Mucosa of rectum (tissue), 2 donors: ENCODE measurements around the gene SNAP23.
"Not testable (repeated sequence)": the region's sequence is repeated elsewhere in the genome, so short reads cannot be mapped to it uniquely, and the experiment has no call there.

Experiments
- H3K27ac ChIP-seq, 2 donors: one replicate each; pipeline ENCODE4 v1.7.0; 2013; ENCODE audit warnings: inconsistent platforms in 2 of 2, low read depth in 2 of 2, low read length in 2 of 2
- H3K27me3 ChIP-seq, 2 donors: one replicate each; pipeline ENCODE4 v1.7.0; 2013; ENCODE audit warnings: low read length in 2 of 2; ENCODE audit not compliant: control insufficient read depth in 2 of 2, insufficient read depth in 2 of 2
- H3K36me3 ChIP-seq, 2 donors: one replicate each; pipeline ENCODE4 v1.7.0; 2013; ENCODE audit warnings: low read length in 2 of 2; ENCODE audit not compliant: control insufficient read depth in 2 of 2, insufficient read depth in 2 of 2
- H3K4me1 ChIP-seq, 2 donors: one replicate each; pipeline ENCODE4 v1.7.0; 2013; ENCODE audit warnings: low read length in 2 of 2, mild to moderate bottlenecking in 1 of 2; ENCODE audit not compliant: control insufficient read depth in 2 of 2, insufficient read depth in 2 of 2
- H3K4me3 ChIP-seq, 2 donors: one replicate each; pipeline ENCODE4 v1.7.0; 2013; ENCODE audit warnings: low read length in 2 of 2
- H3K9ac ChIP-seq, 2 donors: one replicate each; pipeline ENCODE4 v1.7.0; 2013; ENCODE audit warnings: low read length in 2 of 2, low read depth in 1 of 2, mild to moderate bottlenecking in 1 of 2
- H3K9me3 ChIP-seq, 2 donors: one replicate each; pipeline ENCODE4 v1.7.0; 2013; ENCODE audit warnings: low read length in 2 of 2; ENCODE audit not compliant: control insufficient read depth in 2 of 2
- donor health status: healthy.
- donor health status: Normal muscosa, but diverticular disease.

SNAP23 gene

DNA sequence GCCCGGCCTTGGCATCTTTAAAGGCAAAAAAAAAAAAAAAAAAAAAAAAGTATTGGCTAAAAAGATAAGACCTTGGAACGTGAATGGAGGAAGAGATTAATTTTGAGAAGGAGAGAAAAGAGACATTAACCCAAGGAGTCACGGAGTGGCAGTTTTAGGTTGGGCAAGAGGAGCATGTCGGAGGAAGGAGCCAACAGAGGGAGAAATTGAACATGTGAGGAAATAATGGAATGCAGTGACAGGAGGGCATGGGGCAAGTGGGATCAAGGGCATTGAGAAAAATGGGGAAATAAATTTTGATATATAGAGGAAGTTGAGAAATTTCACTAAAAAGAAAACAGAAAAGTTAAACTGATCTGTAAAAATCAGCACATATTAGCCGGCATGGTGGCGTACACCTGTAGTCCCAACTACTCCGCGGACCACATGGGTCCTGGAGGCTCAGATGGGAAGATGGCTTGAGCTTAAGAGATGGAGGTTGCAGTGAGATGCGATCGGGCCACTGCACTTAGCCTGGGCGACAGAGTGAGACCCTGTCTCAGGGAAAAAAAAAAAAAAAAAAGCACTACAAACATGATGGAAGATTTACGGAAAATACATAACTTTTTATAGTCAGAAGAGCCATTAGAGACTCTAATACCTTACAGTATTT, 54.4 kb downstream of the SNAP23 start:
- no peak overlapping the region for H3K27ac ChIP-seq
- peaks cover 5% of the 10 kb centered on the region in 2 donors for H3K36me3 ChIP-seq
- no peaks in the 10 kb centered on the region for H3K9me3 ChIP-seq
- peak overlapping the region in 1 of 2 donors; percentile 92 for H3K9ac ChIP-seq
- H3K4me1 ChIP-seq: peaks cover 12% of the 10 kb centered on the region in 2 donors
- peak overlapping the region; percentile 91 to 99 for H3K4me3 ChIP-seq
- no peaks in the 10 kb centered on the region for H3K27me3 ChIP-seq

DNA sequence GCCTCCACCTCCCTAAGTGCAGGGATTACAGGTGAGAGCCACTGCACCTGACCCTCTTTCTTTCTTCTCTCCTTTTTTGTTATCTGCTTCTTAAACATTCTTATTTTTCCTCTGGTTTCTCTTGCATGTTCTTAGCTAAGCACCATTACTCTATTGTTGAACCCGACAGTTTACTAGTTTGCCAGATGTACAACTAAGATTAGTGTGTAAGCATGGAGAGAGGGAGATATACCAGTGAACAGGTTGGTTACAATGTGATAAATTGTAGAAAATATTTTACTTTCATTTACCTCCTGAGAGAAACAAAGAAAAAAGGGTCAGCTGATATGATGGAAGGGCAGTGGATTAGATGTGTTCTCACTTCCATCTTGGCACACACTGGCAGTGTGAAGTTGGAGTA, 58.1 kb downstream of the SNAP23 start:
- no peak overlapping the region for H3K9ac ChIP-seq
- no peak overlapping the region for H3K27ac ChIP-seq
- H3K9me3 ChIP-seq: no peaks in the 10 kb centered on the region
- H3K4me3 ChIP-seq: no peak overlapping the region
- peaks cover 0 to 2% of the 10 kb centered on the region in 2 donors for H3K36me3 ChIP-seq
- no peaks in the 10 kb centered on the region for H3K27me3 ChIP-seq
- peaks cover 0 to 4% of the 10 kb centered on the region in 2 donors for H3K4me1 ChIP-seq

DNA sequence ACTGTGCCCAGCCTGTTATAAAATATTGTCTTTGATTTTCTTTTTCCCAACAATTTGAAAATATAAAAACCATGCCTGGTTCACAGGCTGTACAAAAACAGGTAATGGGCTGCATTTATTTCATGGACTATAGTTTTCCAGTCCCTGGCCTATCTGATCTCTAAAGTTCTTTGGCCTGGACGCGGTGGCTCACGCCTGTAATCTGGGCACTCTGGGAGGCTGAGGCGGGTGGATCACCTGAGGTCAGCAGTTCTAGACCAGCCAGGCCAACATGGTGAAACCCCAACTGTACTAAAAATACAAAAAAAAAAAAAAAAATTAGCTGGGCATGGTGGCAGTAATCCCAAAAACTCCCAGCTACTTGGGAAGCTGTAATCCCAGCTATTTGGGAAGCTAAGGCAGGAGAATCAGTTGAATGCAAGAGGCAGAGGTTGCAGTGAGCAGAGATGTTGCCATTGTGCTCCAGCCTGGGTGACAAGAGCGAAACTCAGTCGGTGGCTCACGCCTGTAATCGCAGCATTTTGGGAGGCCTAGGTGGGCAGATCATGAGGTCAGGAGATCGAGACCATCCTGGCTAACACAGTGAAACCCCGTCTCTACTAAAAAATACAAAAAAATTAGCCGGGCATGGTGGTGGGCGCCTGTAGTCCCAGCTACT, 61.2 kb downstream of the SNAP23 start:
- not testable (repeated sequence) for H3K27me3 ChIP-seq, H3K27ac ChIP-seq, H3K9ac ChIP-seq, H3K4me3 ChIP-seq, H3K9me3 ChIP-seq, H3K4me1 ChIP-seq
- peaks cover 8 to 20% of the 10 kb centered on the region in 2 donors for H3K36me3 ChIP-seq

DNA sequence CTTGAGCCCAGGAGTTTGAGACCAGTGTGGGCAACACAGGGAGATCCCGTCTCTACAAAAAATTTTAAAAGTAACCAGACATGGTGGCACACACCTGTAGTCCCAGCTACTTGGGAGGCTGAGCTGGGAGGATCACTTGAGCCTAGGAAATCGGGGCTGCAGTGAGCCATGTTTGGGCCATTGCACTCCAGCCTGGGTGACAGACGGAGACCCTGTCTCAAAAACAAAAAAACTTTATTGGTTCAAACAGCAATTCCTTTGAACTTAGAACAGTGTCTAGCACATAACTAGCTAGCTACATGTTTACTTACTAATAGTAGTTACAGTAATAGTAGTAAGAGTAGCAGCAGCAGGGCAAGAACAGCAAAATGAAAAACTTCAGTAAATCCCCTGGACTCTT, 63.3 kb downstream of the SNAP23 start:
- H3K9ac ChIP-seq: no peak overlapping the region
- peaks cover 12 to 33% of the 10 kb centered on the region in 2 donors for H3K36me3 ChIP-seq
- no peak overlapping the region for H3K4me3 ChIP-seq
- no peak overlapping the region for H3K27ac ChIP-seq
- H3K4me1 ChIP-seq: no peaks in the 10 kb centered on the region
- H3K9me3 ChIP-seq: no peaks in the 10 kb centered on the region
- H3K27me3 ChIP-seq: no peaks in the 10 kb centered on the region

DNA sequence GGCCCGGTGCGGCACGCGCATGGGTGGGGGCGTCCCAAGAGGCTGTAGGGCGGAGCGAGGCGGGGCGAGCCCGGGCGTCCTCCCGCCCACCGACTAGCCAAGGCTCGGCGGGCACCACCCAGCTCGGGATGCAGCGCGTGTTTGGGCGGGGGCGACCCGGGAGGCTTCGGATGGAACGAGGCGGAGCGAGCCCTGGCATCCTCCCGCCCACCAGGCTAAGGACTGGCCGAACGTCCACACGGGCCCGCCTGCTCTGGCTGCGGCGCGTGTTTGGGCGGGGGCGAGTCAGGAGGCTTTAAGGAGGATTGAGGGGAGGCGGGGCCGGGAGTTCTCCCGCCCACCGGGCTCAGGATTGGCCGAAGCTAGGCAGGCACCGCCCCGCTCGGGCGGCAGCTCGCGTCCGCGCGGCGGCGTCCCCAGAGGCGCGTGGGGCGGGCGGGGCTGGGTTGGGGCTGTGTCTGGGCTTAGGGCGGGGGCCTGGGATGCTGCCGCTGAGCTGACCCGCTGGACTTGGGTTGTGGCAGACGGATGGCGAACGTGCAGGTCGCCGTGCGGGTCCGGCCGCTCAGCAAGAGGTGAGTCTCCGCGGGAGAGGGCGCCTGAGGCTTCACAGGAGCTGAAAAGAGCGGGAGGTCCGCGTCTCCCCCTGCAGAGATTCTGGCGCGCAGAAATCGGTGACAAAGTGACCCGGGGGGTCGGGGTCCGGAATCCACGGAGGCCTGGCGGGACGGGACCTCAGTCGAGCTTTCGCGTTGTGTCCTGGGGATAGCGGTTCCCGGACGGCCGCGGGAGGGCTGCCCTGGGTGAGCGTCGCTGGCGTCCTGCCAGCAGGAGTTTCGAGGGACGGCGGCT, 80.0 kb downstream of the SNAP23 start, which contains the start of gene STARD9:
STARD9 (plus strand) TSS at position 419 of the 852 bp plus-strand sequence; CDS start at position 529, 110 bp downstream.
- Histone ChIP-seq H3K27ac (peak within 1 kb of the TSS; percentile 72 to 81), H3K9ac (peak within 1 kb of the TSS; percentile 66 to 76), H3K4me1 (peaks cover 4 to 25% of the 10 kb centered on the region in 2 donors), H3K27me3 (peaks cover 3 to 10% of the 10 kb centered on the region in 2 donors), H3K4me3 (peak within 1 kb of the TSS; percentile 73 to 80), H3K36me3 (no peaks in the 10 kb centered on the region), H3K9me3 (no peaks in the 10 kb centered on the region)

DNA sequence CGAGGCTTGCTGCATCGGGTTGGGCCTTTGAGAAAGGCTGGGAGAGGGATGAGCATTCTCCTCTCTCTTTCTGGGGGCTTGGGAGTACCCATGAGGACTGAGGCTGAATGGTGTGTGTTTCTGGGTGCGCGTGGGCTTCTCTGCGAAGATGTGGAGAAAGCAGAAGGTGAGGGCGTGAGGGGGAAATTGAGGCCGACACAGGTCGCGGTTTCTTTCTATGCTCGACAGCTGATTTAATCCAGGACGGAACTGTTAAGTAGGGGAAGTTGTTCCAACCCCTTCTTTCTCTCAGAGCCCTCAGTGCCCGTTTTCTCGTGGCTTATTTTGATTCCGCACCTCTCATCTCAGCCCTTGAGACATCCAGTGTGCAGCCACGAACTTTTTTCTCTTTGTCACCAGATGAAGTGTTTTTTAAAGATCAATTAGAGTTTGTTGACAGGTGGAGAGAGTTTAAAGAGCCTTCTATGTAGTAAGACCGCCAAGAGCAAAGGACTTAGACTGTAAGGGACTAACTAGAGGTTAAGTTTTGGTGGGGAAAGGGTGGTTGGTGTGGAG, 80.7 kb downstream of the SNAP23 start:
- H3K4me1 ChIP-seq: peaks cover 4 to 28% of the 10 kb centered on the region in 2 donors
- peak overlapping the region; percentile 73 to 80 for H3K4me3 ChIP-seq
- peaks cover 3 to 10% of the 10 kb centered on the region in 2 donors for H3K27me3 ChIP-seq
- H3K9ac ChIP-seq: peak overlapping the region; percentile 66 to 76
- H3K9me3 ChIP-seq: no peaks in the 10 kb centered on the region
- no peaks in the 10 kb centered on the region for H3K36me3 ChIP-seq
- H3K27ac ChIP-seq: peak overlapping the region; percentile 60 to 72

DNA sequence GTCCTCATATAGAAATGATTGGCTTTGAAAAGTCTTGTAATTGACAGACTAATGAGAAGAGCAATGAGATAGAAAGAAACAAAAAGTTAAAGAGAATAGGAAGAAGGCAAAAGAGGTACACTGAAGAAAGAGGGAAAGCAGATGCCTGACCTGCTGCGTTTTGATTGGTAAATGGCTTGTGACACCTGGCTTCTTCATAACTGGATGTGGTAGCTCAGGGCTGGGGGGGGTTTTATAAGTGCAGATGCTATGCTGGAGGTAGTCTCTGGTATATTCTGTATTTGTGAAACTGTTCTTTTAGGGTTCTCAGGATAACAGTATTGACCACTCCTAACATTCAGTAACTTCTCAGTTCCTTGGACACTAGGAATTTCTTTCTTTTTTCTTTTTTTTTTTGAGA, 81.3 kb downstream of the SNAP23 start:
- Histone ChIP-seq H3K9ac (no peak overlapping the region), H3K27ac (no peak overlapping the region), H3K27me3 (peaks cover 3 to 10% of the 10 kb centered on the region in 2 donors), H3K9me3 (no peaks in the 10 kb centered on the region), H3K36me3 (no peaks in the 10 kb centered on the region), H3K4me3 (peak overlapping the region; percentile 21 to 73), H3K4me1 (peaks cover 6 to 34% of the 10 kb centered on the region in 2 donors)

DNA sequence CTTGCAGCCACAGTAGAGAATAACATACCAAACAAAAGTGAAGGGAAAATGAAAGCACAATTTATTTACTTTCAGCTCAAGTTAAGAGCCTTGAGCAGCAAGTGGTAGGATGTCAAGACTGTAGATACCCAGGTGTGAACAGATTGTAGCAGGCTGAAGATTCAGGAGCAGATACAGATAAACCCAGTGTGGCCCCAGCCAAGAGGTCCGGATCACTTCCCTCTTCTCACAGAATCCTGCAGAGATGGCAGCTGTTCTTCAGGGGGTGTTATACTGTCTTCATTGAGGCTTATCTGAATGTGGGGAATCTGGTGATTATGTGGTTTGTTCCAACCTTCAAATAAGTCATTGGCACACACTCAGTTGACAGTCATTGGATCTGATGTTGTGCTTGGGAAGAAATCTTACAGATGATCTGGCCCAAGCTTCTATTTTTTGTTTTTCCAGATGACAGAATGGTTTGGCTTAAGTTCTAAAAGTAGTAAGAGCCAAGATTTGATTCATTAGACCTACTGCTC, 82.1 kb downstream of the SNAP23 start:
- no peaks in the 10 kb centered on the region for H3K36me3 ChIP-seq
- peaks cover 10 to 36% of the 10 kb centered on the region in 2 donors for H3K4me1 ChIP-seq
- no peaks in the 10 kb centered on the region for H3K9me3 ChIP-seq
- peaks cover 3 to 10% of the 10 kb centered on the region in 2 donors for H3K27me3 ChIP-seq
- no peak overlapping the region for H3K27ac ChIP-seq
- H3K4me3 ChIP-seq: peak overlapping the region in 1 of 2 donors; percentile 48
- H3K9ac ChIP-seq: no peak overlapping the region

DNA sequence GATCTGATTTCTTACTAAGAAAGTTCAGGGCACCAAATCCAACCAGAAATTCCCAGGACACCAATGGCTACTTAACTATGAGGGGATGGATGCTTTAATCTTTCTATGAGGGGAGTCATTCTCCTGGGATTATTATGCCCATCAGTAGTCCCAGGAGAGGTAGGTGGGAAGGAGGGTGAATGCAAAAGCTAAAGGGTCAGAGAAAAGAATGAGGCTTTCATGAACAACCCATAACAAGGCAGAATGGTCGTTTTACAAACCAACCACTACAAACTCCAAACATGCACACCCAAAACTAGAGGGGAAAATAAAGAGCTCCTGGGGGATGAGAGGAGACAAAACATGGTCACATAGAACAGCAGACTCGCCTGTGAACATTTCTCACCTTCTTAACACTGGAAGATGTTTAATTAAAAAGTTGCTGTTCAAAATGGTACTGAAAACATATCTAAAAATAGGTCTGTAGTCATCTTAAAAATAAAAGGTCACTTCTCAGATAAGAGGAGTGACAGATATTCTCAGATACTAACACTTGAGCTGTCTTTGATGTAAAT, 83.6 kb downstream of the SNAP23 start:
- H3K4me1 ChIP-seq: peaks cover 10 to 34% of the 10 kb centered on the region in 2 donors
- no peaks in the 10 kb centered on the region for H3K36me3 ChIP-seq
- no peaks in the 10 kb centered on the region for H3K9me3 ChIP-seq
- no peak overlapping the region for H3K9ac ChIP-seq
- peaks cover 3 to 10% of the 10 kb centered on the region in 2 donors for H3K27me3 ChIP-seq
- H3K4me3 ChIP-seq: no peak overlapping the region
- no peak overlapping the region for H3K27ac ChIP-seq
